Mesothelial cell of epicardium (in vitro differentiated cells): ENCODE data around the gene CCNQ. TPM values are rescaled to one million over a fixed set of nuclear protein-coding genes. Genes with fewer than 3 reads are reported as not detected.

Experiments used
- DNase-seq, 2 experiments: peaks; one replicate each; pipeline ENCODE4 v3.0.0; 2021; ENCODE audit warnings: low spot score in 2 of 2; ENCODE audit not compliant: unreplicated experiment in 2 of 2
- H3K27ac Mint-ChIP-seq: 2 replicates; pipeline ENCODE4 v1.8.0; 2021; ENCODE audit warnings: mixed read lengths
- H3K27me3 Mint-ChIP-seq: 2 replicates; pipeline ENCODE4 v1.8.0; 2021; ENCODE audit warnings: low read depth, mixed read lengths
- H3K36me3 Mint-ChIP-seq: 2 replicates; pipeline ENCODE4 v1.8.0; 2021; ENCODE audit warnings: mixed read lengths
- H3K4me1 Mint-ChIP-seq: 2 replicates; pipeline ENCODE4 v1.8.0; 2021; ENCODE audit warnings: mixed read lengths
- H3K4me3 Mint-ChIP-seq: 2 replicates; pipeline ENCODE4 v1.8.0; 2021; ENCODE audit warnings: mild to moderate bottlenecking, moderate library complexity, mixed read lengths
- H3K9me3 Mint-ChIP-seq: 2 replicates; pipeline ENCODE4 v1.8.0; 2021; ENCODE audit warnings: mixed read lengths
- total RNA-seq: library from RNA; stranded (reverse); gene quantifications from 3 replicates; pipeline ENCODE4 v1.2.1, GENCODE V29; 2021
- TF ChIP-seq, protein P1 (sequence below): fragments of 200-600 bp; sonication (generic); IDR thresholded peaks from one replicate; pipeline ENCODE4 v1.5.0; 2021; ENCODE audit warnings: antibody characterized with exemption; ENCODE audit not compliant: unreplicated experiment

The CCNQ gene
- total RNA-seq, 1 donor from 2014 or later = 17.3 TPM

GRCh38 chrX:153593811-153594500 is 5.0 kb downstream of the CCNQ start:
- no peak for DNase-seq
- peaks cover 2% of the 10 kb centered on the region for H3K4me1 Mint-ChIP-seq
- TF ChIP-seq, protein P1, sequence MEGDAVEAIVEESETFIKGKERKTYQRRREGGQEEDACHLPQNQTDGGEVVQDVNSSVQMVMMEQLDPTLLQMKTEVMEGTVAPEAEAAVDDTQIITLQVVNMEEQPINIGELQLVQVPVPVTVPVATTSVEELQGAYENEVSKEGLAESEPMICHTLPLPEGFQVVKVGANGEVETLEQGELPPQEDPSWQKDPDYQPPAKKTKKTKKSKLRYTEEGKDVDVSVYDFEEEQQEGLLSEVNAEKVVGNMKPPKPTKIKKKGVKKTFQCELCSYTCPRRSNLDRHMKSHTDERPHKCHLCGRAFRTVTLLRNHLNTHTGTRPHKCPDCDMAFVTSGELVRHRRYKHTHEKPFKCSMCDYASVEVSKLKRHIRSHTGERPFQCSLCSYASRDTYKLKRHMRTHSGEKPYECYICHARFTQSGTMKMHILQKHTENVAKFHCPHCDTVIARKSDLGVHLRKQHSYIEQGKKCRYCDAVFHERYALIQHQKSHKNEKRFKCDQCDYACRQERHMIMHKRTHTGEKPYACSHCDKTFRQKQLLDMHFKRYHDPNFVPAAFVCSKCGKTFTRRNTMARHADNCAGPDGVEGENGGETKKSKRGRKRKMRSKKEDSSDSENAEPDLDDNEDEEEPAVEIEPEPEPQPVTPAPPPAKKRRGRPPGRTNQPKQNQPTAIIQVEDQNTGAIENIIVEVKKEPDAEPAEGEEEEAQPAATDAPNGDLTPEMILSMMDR = no peak
- peaks cover 12% of the 10 kb centered on the region for H3K9me3 Mint-ChIP-seq
- no peak overlapping the region for H3K27ac Mint-ChIP-seq
- H3K4me3 Mint-ChIP-seq = no peak overlapping the region
- no peaks in the 10 kb centered on the region for H3K27me3 Mint-ChIP-seq
- peaks cover 20% of the 10 kb centered on the region for H3K36me3 Mint-ChIP-seq

DNA sequence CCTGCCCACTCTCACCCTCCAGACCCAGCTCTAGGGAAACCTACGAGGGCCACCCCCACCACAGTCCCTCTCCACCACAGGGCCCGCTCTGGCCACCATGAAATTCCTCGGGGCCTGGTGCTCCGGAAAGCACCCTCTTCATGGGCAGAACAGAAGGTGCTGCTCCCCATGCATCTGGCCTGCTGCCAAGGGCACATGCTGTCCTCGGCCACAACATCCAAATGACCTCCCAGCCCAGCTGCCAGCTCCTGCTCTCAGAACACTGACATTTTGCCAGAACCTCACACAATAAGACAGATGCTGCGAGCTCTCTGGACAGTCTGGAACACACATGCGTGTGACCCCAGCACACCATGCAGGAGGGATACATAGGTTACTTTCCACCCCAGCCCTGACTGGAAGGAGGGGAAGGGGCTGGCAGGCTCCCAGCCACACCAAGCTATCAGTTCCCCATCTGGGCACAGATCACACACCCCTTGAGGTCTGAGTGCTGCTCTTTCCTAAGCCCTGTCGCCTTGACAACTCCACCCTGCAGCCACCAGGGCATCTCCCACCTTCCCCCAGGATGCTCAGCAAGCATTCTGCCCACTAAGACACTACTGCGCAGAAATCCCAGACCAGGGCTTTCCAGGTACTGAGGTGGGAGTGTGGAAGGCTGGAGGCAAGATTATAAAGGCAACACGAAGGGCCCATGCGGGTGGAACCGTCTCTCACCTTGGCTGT is 5.8 kb downstream of the CCNQ start:
- Mint-ChIP-seq H3K9me3 (peaks cover 12% of the 10 kb centered on the region), H3K4me1 (no peaks in the 10 kb centered on the region)

GRCh38 chrX:153592091-153592833 is 6.7 kb downstream of the CCNQ start:
- Mint-ChIP-seq H3K27ac (no peak overlapping the region), H3K36me3 (peaks cover 20% of the 10 kb centered on the region)
- DNase-seq = no peak

More for the DNA sequence above, 5.8 kb downstream of the CCNQ start:
- peaks cover 20% of the 10 kb centered on the region for H3K36me3 Mint-ChIP-seq
- TF ChIP-seq, protein P1 = no peak
- no peak for DNase-seq
- no peak overlapping the region for H3K4me3 Mint-ChIP-seq
- H3K27ac Mint-ChIP-seq = no peak overlapping the region
- no peaks in the 10 kb centered on the region for H3K27me3 Mint-ChIP-seq

GRCh38 chrX:153590961-153591956 is 7.7 kb downstream of the CCNQ start:
- Mint-ChIP-seq H3K4me1 (no peaks in the 10 kb centered on the region), H3K27ac (no peak overlapping the region), H3K36me3 (peaks cover 23% of the 10 kb centered on the region), H3K4me3 (no peak overlapping the region), H3K9me3 (peaks cover 2% of the 10 kb centered on the region), H3K27me3 (no peaks in the 10 kb centered on the region)
- DNase-seq = no peak
- TF ChIP-seq, protein P1 = no peak

More at GRCh38 chrX:153592091-153592833, 6.7 kb downstream of the CCNQ start:
- Mint-ChIP-seq H3K4me1 (no peaks in the 10 kb centered on the region), H3K27me3 (no peaks in the 10 kb centered on the region), H3K4me3 (no peak overlapping the region), H3K9me3 (peaks cover 4% of the 10 kb centered on the region)
- TF ChIP-seq, protein P1 = no peak
